Measurements from ENCODE around the gene ATOSA.

Gene ATOSA

GRCh38 chr15:52714968-52715367 lies 35.8 kb upstream of the ATOSA start:
- no peak for TF ChIP-seq CEBPB (IDR thresholded peaks at IDR 0.05)
- TF ChIP-seq TCF12 (IDR thresholded peaks at IDR 0.05; ENCODE audit: low read depth) = no peak
- no peak for TF ChIP-seq TEAD4 (IDR thresholded peaks at IDR 0.05)
- TF ChIP-seq USF1 (IDR thresholded peaks at IDR 0.05) = no peak
- no peak for TF ChIP-seq NFIC (IDR thresholded peaks at IDR 0.05)
- TF ChIP-seq EGR1 (IDR thresholded peaks at IDR 0.05) = no peak
- TF ChIP-seq CREB1 (IDR thresholded peaks at IDR 0.05; ENCODE audit: low read depth) = no peak
- no peak for TF ChIP-seq MAX (IDR thresholded peaks at IDR 0.05)
- TF ChIP-seq REST (IDR thresholded peaks at IDR 0.05; ENCODE audit: low read depth) = no peak
- no peak for TF ChIP-seq EP300 (IDR thresholded peaks at IDR 0.05; ENCODE audit: borderline replicate concordance)
- no peak for TF ChIP-seq FOXM1 (IDR thresholded peaks at IDR 0.05; ENCODE audit: borderline replicate concordance, low read depth)
- no peak for TF ChIP-seq RAD21 (IDR thresholded peaks at IDR 0.05; ENCODE audit: low read depth)
- no peak for TF ChIP-seq YY1 (IDR thresholded peaks at IDR 0.05; ENCODE audit: low read depth)

- TF ChIP-seq TEAD4 (IDR thresholded peaks at IDR 0.05) (no peak), CREB1 (IDR thresholded peaks at IDR 0.05; ENCODE audit: low read depth) (no peak), YY1 (IDR thresholded peaks at IDR 0.05; ENCODE audit: low read depth) (no peak), FOXM1 (IDR thresholded peaks at IDR 0.05; ENCODE audit: borderline replicate concordance, low read depth) (no peak), NFIC (IDR thresholded peaks at IDR 0.05) (no peak), USF1 (IDR thresholded peaks at IDR 0.05) (no peak)
Observed at GRCh38 chr15:52710708-52711389, 31.7 kb upstream of the ATOSA start.

- TF ChIP-seq YY1 (IDR thresholded peaks at IDR 0.05; ENCODE audit: low read depth) (no peak), USF1 (IDR thresholded peaks at IDR 0.05) (no peak), EGR1 (IDR thresholded peaks at IDR 0.05) (no peak), CREB1 (IDR thresholded peaks at IDR 0.05; ENCODE audit: low read depth) (no peak), TEAD4 (IDR thresholded peaks at IDR 0.05) (no peak), FOXM1 (IDR thresholded peaks at IDR 0.05; ENCODE audit: borderline replicate concordance, low read depth) (no peak), REST (IDR thresholded peaks at IDR 0.05; ENCODE audit: low read depth) (no peak)
Observed at GRCh38 chr15:52710050-52710707, 31.0 kb upstream of the ATOSA start.

- TF ChIP-seq ZBTB7A (IDR thresholded peaks at IDR 0.05; ENCODE audit: low read depth) (no peak), CREB1 (IDR thresholded peaks at IDR 0.05; ENCODE audit: low read depth) (no peak), EP300 (IDR thresholded peaks at IDR 0.05; ENCODE audit: borderline replicate concordance) (no peak), MAX (IDR thresholded peaks at IDR 0.05) (no peak), TAF1 (IDR thresholded peaks at IDR 0.05; ENCODE audit: low read depth) (no peak), NFIC (IDR thresholded peaks at IDR 0.05) (no peak)
Observed at GRCh38 chr15:52709187-52709981, 30.2 kb upstream of the ATOSA start.

GRCh38 chr15:52706091-52706490 lies 26.9 kb upstream of the ATOSA start:
- TF ChIP-seq EP300 (IDR thresholded peaks at IDR 0.05; ENCODE audit: borderline replicate concordance) (no peak), MAX (IDR thresholded peaks at IDR 0.05) (no peak), TAF1 (IDR thresholded peaks at IDR 0.05; ENCODE audit: low read depth) (no peak), CREB1 (IDR thresholded peaks at IDR 0.05; ENCODE audit: low read depth) (no peak), CEBPB (IDR thresholded peaks at IDR 0.05) (no peak), TCF12 (IDR thresholded peaks at IDR 0.05; ENCODE audit: low read depth) (no peak), ZBTB7A (IDR thresholded peaks at IDR 0.05; ENCODE audit: low read depth) (no peak), EGR1 (IDR thresholded peaks at IDR 0.05) (no peak), TEAD4 (IDR thresholded peaks at IDR 0.05) (no peak), NFIC (IDR thresholded peaks at IDR 0.05) (no peak), USF1 (IDR thresholded peaks at IDR 0.05) (no peak), FOXM1 (IDR thresholded peaks at IDR 0.05; ENCODE audit: borderline replicate concordance, low read depth) (no peak), YY1 (IDR thresholded peaks at IDR 0.05; ENCODE audit: low read depth) (no peak), REST (IDR thresholded peaks at IDR 0.05; ENCODE audit: low read depth) (no peak), RAD21 (IDR thresholded peaks at IDR 0.05; ENCODE audit: low read depth) (no peak)
